Duodenal mucosa (tissue), 2 donors: ENCODE data around the gene AKAP6.

ENCODE experiments used
- H3K27ac ChIP-seq: one replicate; pipeline ENCODE4 v1.7.0; 2013; ENCODE audit warnings: low read depth, low read length
- H3K27me3 ChIP-seq, 2 donors: one replicate each; pipeline ENCODE4 v1.7.0; 2013; ENCODE audit warnings: low read length in 2 of 2, control low read depth in 1 of 2; ENCODE audit not compliant: insufficient read depth in 2 of 2, control insufficient read depth in 1 of 2
- H3K36me3 ChIP-seq, 2 donors: one replicate each; pipeline ENCODE4 v1.7.0; 2013; ENCODE audit warnings: low read length in 2 of 2, control low read depth in 1 of 2; ENCODE audit not compliant: insufficient read depth in 2 of 2, control insufficient read depth in 1 of 2
- H3K4me1 ChIP-seq, 2 donors: one replicate each; pipeline ENCODE4 v1.7.0; 2013; ENCODE audit warnings: low read length in 2 of 2, control low read depth in 1 of 2; ENCODE audit not compliant: insufficient read depth in 2 of 2, control insufficient read depth in 1 of 2
- H3K4me3 ChIP-seq, 2 donors: one replicate each; pipeline ENCODE4 v1.7.0; 2013; ENCODE audit warnings: low read length in 2 of 2, low read depth in 1 of 2
- H3K9ac ChIP-seq, 2 donors: one replicate each; pipeline ENCODE4 v1.7.0; 2013; ENCODE audit warnings: low read length in 2 of 2, low read depth in 1 of 2
- H3K9me3 ChIP-seq, 2 donors: one replicate each; pipeline ENCODE4 v1.7.0; 2013; ENCODE audit warnings: low read length in 2 of 2, control low read depth in 1 of 2; ENCODE audit not compliant: control insufficient read depth in 1 of 2

AKAP6 gene

GRCh38 chr14:32403688-32404087, 74.6 kb downstream of the AKAP6 start:
- Histone ChIP-seq H3K27ac (no peak overlapping the region), H3K9ac (no peak overlapping the region), H3K36me3 (no peaks in the 10 kb centered on the region), H3K27me3 (no peaks in the 10 kb centered on the region), H3K9me3 (no peaks in the 10 kb centered on the region), H3K4me3 (no peak overlapping the region), H3K4me1 (no peaks in the 10 kb centered on the region)

DNA sequence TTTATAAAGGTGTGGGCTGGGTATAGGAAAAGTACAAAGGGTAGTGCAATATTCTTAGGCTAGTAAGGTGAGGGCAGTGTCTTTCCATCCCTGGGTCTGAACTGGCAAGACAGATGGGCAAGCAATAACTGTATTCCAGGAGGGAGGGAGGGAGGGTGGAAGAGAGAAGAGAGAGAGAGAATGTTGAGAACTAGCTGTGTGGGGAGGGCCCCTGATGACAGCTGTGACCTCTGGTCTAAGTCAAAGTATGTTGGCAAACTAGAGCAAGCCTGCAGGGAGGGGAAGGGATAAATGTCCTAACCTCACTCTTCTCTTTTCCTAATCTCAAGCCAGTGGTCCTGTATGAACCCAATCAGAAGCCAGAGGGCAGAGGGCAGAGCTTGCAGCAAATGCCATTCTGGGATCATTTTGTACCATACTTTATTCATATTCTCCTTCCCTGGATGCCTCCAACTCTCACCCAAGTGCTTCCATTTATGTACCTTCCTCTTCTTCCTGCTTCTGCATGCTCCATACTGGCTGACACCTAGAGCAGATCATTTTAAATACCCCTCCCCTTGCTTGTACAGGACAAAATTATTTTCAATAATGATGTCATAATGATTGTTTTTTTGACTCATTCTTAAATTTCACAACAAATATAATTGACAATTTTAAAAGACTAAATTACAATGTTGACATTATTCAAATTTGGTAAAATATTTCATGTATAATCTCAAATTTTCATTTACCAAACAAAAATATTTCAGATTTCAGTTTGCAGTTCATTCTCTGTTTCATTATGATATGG, 75.9 kb downstream of the AKAP6 start:
- no peak overlapping the region for H3K4me3 ChIP-seq
- no peaks in the 10 kb centered on the region for H3K4me1 ChIP-seq
- no peaks in the 10 kb centered on the region for H3K9me3 ChIP-seq
- no peak overlapping the region for H3K9ac ChIP-seq
- H3K27ac ChIP-seq: no peak overlapping the region
- H3K27me3 ChIP-seq: no peaks in the 10 kb centered on the region
- H3K36me3 ChIP-seq: no peaks in the 10 kb centered on the region

DNA sequence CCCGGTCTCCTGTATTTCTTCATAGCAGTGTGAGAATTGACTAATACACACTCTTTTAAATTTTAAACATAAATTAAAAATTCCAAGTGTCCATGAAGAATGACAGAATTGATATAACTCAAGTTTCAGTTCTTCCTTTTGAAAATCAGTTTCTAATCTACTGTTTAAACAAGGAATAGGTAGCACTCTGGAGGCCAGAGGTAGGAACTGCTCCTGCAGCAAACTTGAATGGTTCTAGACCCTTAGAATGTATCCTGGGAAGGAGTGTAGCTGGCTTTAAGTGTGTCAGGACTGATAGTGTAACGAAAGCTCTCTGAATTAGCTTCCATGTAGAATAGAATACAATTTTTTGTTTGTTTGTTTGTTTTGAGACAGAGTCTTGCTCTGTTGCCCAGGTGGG, 76.8 kb downstream of the AKAP6 start:
- no peaks in the 10 kb centered on the region for H3K4me1 ChIP-seq
- H3K9ac ChIP-seq: no peak overlapping the region
- H3K27ac ChIP-seq: no peak overlapping the region

DNA sequence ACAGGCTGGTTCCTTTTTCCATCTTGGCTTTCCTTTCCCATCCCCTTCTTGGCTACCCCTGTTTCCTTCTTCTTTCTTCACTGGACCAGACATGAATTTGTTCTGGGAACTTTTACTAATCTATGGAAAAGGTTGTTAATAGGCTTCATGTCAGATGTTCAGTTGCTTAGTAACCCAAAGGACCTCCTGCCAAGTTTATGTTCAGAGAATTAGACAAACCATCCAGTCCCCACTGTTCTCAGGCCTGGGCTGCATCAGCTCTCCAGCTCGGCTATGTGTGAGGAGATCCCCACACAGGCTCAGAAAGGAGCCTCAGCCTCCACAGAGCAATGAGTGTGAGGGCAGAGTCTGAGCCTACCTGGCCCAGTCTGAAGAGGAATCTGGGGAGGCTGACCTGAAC, 78.0 kb downstream of the AKAP6 start:
- no peaks in the 10 kb centered on the region for H3K36me3 ChIP-seq
- H3K4me1 ChIP-seq: no peaks in the 10 kb centered on the region
- no peak overlapping the region for H3K9ac ChIP-seq
- no peaks in the 10 kb centered on the region for H3K27me3 ChIP-seq
- no peaks in the 10 kb centered on the region for H3K9me3 ChIP-seq
- no peak overlapping the region for H3K27ac ChIP-seq
- H3K4me3 ChIP-seq: no peak overlapping the region

More for the DNA sequence above, 76.8 kb downstream of the AKAP6 start:
- Histone ChIP-seq H3K9me3 (no peaks in the 10 kb centered on the region), H3K4me3 (no peak overlapping the region), H3K27me3 (no peaks in the 10 kb centered on the region), H3K36me3 (no peaks in the 10 kb centered on the region)

DNA sequence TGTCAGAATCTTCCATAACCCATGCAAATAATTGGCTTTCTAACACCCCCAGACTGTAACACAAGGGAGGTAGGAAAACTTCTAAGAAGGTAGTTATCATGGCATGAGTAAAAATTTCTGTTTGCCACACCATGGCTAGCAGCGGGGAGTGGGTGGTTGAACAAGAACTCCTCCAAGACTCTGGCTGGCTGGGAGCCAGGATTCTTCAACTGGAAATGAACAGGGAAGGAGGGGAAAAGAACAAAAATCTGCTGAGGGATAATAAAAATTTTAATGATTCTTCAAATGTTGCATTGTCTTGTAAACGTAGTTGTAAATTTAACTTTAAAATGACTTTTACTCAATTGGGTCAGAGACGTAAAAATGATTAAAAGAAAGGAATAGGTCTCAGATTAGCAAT, 78.9 kb downstream of the AKAP6 start:
- Histone ChIP-seq H3K27ac (no peak overlapping the region), H3K4me1 (no peaks in the 10 kb centered on the region), H3K4me3 (no peak overlapping the region), H3K36me3 (no peaks in the 10 kb centered on the region), H3K27me3 (no peaks in the 10 kb centered on the region), H3K9me3 (no peaks in the 10 kb centered on the region), H3K9ac (no peak overlapping the region)

DNA sequence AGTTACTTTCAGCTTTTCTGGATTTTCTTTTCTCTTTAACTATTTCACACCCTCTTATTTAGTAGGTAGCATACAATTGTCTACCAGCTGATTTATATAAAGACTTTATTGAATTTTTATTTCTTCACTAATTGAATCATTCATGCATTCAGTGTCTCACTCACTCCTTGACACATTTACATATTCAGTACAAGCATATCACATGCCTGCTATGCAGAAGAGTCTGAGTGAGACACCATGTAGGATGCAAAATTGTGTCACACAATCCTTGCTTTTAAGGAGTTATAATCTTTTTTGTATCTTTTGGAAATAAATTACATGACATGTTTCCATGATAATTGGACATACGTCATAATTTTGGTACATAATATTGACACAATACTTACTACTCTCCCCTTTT, 83.0 kb downstream of the AKAP6 start:
- Histone ChIP-seq H3K4me1 (no peaks in the 10 kb centered on the region), H3K9ac (no peak overlapping the region), H3K27ac (no peak overlapping the region), H3K4me3 (no peak overlapping the region), H3K27me3 (no peaks in the 10 kb centered on the region), H3K9me3 (no peaks in the 10 kb centered on the region), H3K36me3 (no peaks in the 10 kb centered on the region)

- no peak overlapping the region for H3K9ac ChIP-seq
- H3K4me1 ChIP-seq: no peaks in the 10 kb centered on the region
- H3K27me3 ChIP-seq: no peaks in the 10 kb centered on the region
- H3K9me3 ChIP-seq: no peaks in the 10 kb centered on the region
- no peaks in the 10 kb centered on the region for H3K36me3 ChIP-seq
- no peak overlapping the region for H3K27ac ChIP-seq
- no peak overlapping the region for H3K4me3 ChIP-seq
Measured at GRCh38 chr14:32412532-32412931, 83.4 kb downstream of the AKAP6 start.

- Histone ChIP-seq H3K27ac (no peak overlapping the region), H3K4me1 (peaks cover 3 to 8% of the 10 kb centered on the region in 2 donors), H3K9me3 (no peaks in the 10 kb centered on the region), H3K27me3 (no peaks in the 10 kb centered on the region), H3K36me3 (no peaks in the 10 kb centered on the region), H3K4me3 (no peak overlapping the region), H3K9ac (no peak overlapping the region)
Measured at GRCh38 chr14:32413967-32414640, 85.0 kb downstream of the AKAP6 start.

DNA sequence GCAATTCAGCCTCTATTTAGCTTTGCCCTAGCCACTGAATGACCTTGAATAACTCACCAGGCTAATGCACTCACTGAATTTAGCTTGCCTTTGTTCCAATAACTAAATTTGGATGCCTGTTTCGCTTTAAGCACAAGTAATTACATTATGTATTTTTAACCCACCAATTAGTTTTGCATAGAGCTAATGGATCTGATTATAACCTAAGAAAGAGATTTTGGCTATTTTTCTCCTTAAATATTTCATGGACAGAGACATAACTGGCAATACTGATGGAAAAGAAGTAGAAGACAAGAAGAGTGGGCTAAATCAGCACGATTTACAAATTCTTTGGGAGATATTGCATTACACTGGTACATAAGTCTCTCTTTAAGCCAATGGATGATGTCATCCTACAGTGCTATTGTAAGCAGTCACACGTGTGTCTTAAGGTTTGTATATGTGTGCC, 85.7 kb downstream of the AKAP6 start:
- peaks cover 3 to 8% of the 10 kb centered on the region in 2 donors for H3K4me1 ChIP-seq
- H3K9me3 ChIP-seq: no peaks in the 10 kb centered on the region
- no peak overlapping the region for H3K27ac ChIP-seq
- H3K4me3 ChIP-seq: no peak overlapping the region
- H3K27me3 ChIP-seq: no peaks in the 10 kb centered on the region
- no peak overlapping the region for H3K9ac ChIP-seq
- no peaks in the 10 kb centered on the region for H3K36me3 ChIP-seq

GRCh38 chr14:32417956-32418552, 89.0 kb downstream of the AKAP6 start:
- H3K27ac ChIP-seq: no peak overlapping the region
- H3K9ac ChIP-seq: no peak overlapping the region
- no peaks in the 10 kb centered on the region for H3K36me3 ChIP-seq
- no peak overlapping the region for H3K4me3 ChIP-seq
- peaks cover 3 to 8% of the 10 kb centered on the region in 2 donors for H3K4me1 ChIP-seq
- peaks cover 4 to 7% of the 10 kb centered on the region in 2 donors for H3K9me3 ChIP-seq
- H3K27me3 ChIP-seq: no peaks in the 10 kb centered on the region
